NCI-H510A (cell line): ENCODE data around the gene CSRNP3.

ENCODE experiments used
- DNase-seq: peaks from one replicate; lab custom pipeline; 2025; lab: John Stamatoyannopoulos, UW

The CSRNP3 gene

GRCh38 chr2:165469417-165469816, at the start of gene CSRNP3:
CSRNP3 (plus strand) TSS chr2:165469698; CDS start chr2:165595066, 125,368 bp downstream.
- DNase-seq = peak; percentile 74

- no peak for DNase-seq
Measured at GRCh38 chr2:165420231-165420630, 49.3 kb upstream of the CSRNP3 start.

- DNase-seq = no peak
Measured at GRCh38 chr2:165423081-165423480, 46.4 kb upstream of the CSRNP3 start.

DNA sequence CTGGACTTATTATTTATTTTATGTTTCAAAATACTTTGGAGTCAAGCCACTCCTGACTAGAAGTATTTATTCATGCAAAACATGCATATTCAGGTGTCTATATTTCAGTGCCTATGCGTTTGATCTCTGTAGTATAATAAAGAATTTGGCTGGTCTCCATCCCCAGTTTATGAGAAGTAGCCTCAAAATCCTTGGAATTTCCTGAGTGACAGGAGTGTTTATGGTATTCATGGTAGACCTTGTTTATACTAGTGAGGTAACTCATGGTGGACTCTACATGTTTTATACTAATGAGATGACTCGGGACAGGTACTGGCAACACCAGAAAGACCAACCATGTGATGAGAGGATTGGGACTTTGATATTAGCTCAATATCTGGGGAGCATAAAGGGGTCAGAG, 43.9 kb upstream of the CSRNP3 start:
- no peak for DNase-seq

DNA sequence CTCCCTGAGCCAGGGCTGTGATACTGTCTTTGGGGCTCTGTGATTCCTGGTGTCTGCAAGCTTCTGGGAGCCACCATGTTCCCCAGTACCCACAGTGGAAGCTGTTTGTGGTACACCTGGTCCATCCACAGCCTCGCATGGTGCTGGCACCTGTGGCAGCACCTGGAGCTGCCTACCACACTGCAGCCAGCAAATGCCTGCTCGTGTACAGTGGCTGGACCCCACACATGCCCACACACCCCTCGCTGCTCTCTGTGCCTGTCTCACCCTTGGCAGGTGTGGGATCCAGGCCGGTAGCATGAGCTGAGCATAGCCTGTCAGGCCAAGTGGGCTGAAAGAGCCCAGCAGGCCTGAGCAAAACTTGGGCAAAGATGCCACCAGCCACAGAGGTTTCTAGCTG, 41.8 kb upstream of the CSRNP3 start:
- DNase-seq = no peak

DNA sequence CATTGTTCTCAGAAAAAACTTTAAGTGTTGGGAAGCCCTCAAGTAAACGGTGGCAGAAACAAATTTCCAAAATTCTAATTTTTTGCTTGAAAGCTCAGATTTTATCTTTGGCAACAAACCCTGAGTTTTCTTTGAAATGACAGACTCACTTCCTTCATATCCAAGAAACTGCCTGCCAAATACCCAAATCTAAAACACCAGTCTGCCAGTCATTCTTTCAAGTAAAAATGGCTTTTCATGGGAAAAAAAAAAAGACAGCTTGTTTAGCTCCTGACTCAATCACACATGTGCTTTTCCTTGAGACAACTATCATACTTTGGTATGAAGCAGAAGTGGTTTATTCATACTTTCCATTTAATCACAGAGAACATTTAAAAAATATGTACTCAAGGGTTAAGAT, 40.6 kb upstream of the CSRNP3 start:
- no peak for DNase-seq

- no peak for DNase-seq
Measured at GRCh38 chr2:165431014-165431413, 38.5 kb upstream of the CSRNP3 start.

GRCh38 chr2:165432234-165432966, 37.1 kb upstream of the CSRNP3 start:
- no peak for DNase-seq

DNA sequence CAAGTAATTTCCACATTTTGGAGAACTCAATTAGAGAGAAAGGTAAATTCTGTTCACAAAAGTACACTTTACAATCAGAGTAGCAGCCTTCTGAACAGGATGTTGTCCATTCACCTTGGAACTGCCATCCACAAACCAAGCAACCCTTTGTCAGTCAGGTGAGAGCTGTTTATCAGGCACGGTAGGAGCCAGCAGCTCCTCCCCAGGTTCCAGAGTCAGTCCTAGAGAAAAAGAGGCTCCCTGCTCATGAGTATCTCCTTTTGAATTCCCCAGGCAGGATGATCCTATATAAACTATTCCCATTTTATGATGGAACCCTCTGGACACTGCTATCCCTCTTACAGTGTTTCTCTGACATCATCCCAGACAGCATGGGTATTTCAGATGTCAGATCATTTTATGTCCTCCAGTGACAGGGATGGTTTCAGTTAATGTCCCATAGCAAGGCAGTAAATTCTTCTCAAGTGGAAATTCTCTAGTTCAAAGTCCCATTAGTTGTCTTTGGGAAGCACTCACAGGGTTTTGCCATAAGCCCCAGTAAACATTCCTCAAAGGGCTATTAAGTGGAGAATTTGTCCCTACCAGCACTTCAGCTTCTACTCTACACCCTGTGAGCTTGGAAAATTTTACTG, 34.5 kb upstream of the CSRNP3 start:
- no peak for DNase-seq

GRCh38 chr2:165435611-165436010, 33.9 kb upstream of the CSRNP3 start:
- no peak for DNase-seq

DNA sequence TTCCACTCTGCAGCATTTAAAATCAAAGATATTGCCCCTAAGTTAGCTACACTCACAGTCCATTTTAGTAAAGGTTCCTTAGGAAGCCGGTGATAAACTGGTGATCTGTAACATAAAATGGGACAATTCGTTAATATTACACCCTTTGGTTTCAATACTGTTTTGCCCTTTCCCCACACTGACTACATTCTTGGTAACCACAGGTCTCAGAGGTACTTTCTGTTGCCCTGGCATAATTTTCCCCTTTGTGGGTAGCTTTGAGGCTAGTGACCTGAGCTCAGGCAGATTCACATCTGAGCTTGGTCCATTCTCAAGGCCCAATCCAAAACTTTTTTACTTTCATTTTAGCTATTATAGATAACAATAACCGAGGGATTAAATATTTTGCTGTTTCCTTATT, 32.9 kb upstream of the CSRNP3 start:
- DNase-seq = no peak

- no peak for DNase-seq
Measured at GRCh38 chr2:165440367-165440766, 29.1 kb upstream of the CSRNP3 start.

GRCh38 chr2:165443511-165443910, 26.0 kb upstream of the CSRNP3 start:
- peak; percentile 3 for DNase-seq

GRCh38 chr2:165448406-165448805, 21.1 kb upstream of the CSRNP3 start:
- no peak for DNase-seq

DNA sequence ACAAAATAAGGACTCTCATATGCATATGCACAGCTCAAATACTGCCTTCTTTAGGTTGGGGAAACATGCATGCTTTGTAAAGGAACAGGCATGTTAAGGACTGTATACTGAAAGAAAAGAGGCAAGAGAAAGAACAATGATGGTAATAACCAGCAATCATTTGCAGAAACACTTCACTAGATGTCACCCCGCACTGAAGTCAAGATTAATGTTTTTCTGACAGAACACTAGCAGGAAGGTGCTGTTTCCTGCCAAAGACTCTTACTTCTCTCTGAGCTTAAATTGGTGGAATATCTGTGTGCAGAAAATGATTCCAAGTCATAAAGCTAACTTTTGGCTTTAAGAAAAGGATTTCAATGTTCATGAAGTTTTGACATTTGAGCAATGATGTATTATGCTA, 19.3 kb upstream of the CSRNP3 start:
- DNase-seq = no peak

GRCh38 chr2:165452327-165452726, 17.2 kb upstream of the CSRNP3 start:
- DNase-seq = no peak

DNA sequence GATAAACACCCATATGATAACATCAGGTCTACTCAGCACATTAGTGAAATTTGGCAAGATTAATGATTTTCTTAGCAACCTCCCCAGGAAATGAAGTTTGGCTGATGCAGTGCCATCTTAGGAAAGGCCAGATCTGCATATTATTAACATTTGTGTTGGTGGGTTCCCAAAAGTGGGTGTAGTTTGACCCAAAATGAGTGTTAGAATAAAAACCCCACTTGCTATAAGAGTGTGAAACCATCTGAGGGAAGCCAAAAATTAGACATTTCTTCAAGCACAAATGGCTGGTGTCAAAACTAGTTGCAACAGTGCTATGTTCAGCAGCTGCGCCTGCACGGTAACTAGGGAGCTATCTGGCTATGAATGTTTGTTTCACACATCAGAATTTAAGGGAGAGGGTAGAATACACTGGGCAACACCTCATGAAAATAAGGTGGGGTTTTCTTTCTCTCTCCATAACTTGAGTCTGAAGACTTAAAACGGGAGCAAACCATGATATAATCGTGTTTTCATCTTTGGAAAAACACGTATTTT, 15.9 kb upstream of the CSRNP3 start:
- no peak for DNase-seq

- no peak for DNase-seq
Measured at GRCh38 chr2:165454905-165455304, 14.6 kb upstream of the CSRNP3 start.

DNA sequence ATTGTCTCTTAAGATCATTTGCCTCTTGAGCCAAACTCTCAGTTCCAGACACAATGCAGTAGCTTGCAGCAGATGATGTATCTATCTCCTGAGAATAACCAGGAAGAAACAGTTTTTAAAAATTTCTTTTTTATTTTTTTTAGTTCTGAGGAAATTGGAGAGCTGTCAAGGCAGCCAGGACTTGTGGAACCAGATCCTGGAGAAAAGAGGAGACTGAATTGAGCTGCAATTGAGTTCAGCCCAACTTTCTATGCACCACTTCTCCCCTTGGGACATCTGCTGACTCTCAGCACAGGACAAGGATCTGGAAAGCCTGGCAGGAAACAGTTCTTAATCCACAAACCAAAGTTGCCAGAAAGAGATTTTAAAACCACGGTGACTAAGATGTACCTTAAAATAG, 13.5 kb upstream of the CSRNP3 start:
- no peak for DNase-seq

DNA sequence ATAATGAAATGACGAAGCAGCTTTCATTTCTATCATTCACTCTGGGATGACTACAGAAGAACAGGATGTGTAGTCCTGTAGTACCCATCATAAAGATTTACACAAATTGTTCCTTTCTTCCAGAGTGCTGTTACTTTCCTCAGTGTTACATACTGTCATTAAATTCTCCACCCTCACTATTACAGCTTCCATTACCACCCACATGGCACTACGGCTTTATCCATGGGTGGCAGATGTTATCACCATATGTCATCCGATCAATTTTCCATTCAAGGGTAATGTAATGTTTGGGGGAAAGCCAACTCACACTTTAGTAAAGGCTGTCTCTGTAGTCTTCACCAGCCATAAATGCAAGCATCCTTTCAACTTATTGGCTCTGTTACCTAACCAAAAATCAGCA, 7.1 kb upstream of the CSRNP3 start:
- DNase-seq = no peak

DNA sequence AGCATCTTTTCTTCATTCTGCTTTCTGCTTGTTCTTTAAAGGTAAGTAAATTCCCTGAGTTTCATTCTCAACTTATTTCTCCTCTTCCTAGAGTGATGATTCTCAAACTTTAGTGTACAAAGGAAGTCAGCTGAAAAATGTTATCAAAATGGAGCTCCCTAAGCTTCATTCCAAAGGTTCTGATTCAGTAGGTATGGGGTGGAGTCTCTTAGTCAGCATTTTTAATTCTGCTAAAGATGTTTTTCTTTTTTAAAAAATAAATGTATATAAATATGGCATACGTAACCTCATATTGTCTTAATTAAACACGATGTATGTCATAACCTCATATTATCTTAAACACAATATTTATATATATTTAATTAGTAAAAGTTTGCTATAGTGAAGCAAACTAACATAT, 3.1 kb upstream of the CSRNP3 start:
- no peak for DNase-seq

DNA sequence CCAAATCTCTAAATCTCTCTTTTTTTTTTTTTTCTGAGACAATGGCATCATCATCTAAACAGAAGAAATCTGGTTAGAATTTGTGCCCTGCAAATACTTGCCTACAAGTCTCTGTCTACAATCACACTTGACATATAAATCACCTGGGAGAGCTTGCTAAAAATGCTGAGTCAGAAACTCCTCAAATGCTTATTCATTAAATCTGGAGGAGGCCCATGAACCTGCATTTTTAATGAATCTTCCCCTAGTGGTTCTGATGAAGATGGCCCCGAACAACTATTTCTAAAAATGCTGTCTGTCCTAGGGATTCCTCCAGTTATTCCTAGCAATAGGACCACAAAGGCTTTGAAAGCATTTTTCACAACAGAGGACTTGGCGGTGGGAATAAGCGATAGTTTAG, 1.6 kb upstream of the CSRNP3 start:
- no peak for DNase-seq

GRCh38 chr2:165470361-165470760, 863 bp downstream of the CSRNP3 start:
- no peak for DNase-seq
